Caco-2 (cell line): ENCODE data around the gene PACSIN1. TPM values are rescaled to one million over a fixed set of nuclear protein-coding genes. Genes with fewer than 3 reads are reported as not detected.

Experiments used
- BruUV-seq: library from RNA; stranded (reverse); fragments of 400-500 nt; replicated peaks from 2 replicates; lab custom pipeline; 2021; lab: Mats Ljungman, UMichigan
- CTCF ChIA-PET: fragments of 300-600 bp; sonication (Branson Sonifier 250); formaldehyde crosslinking; loops from one replicate; lab custom pipeline; 2022; ENCODE audit warnings: antibody characterized with exemption; lab: Charles Lee
- POLR2A ChIA-PET: fragments of 300-600 bp; sonication (Branson Sonifier 250); formaldehyde crosslinking; loops from one replicate; lab custom pipeline; 2022; ENCODE audit warnings: antibody characterized with exemption; lab: Charles Lee
- DNase-seq, 2 experiments: peaks; one replicate each; pipeline versions ENCODE4 v3.0.0 to v3.0.0-alpha.2; 2020 to 2022
- H3K27me3 ChIP-seq: replicated peaks from 2 replicates; pipeline ENCODE4 v1.6.0; 2011; ENCODE audit warnings: low read length; ENCODE audit not compliant: control insufficient read depth, insufficient read depth
- H3K36me3 ChIP-seq: 2 replicates; pipeline ENCODE4 v1.5.1; 2011; ENCODE audit warnings: low read length; ENCODE audit not compliant: control insufficient read depth, insufficient read depth
- H3K4me1 ChIP-seq: fragments of 250-450 bp; sonication (Bioruptor Pico); 2 replicates; pipeline ENCODE4 v1.5.1; 2020; ENCODE audit warnings: mild to moderate bottlenecking
- H3K4me3 ChIP-seq: 2 replicates; pipeline ENCODE4 v1.5.1; 2011; ENCODE audit warnings: low read depth, mild to moderate bottlenecking, control low read depth, low read length
- H3K9me3 ChIP-seq: fragments of 250-450 bp; sonication (Bioruptor Pico); 2 replicates; pipeline ENCODE4 v1.5.1; 2020; ENCODE audit warnings: mild to moderate bottlenecking, moderate library complexity
- H3K27ac Mint-ChIP-seq: one replicate; pipeline ENCODE4 v1.8.0; 2022; ENCODE audit warnings: mixed read lengths; ENCODE audit not compliant: unreplicated experiment
- H3K27me3 Mint-ChIP-seq: one replicate; pipeline ENCODE4 v1.8.0; 2022; ENCODE audit warnings: mixed read lengths; ENCODE audit not compliant: insufficient read depth, unreplicated experiment
- H3K36me3 Mint-ChIP-seq: one replicate; pipeline ENCODE4 v1.8.0; 2022; ENCODE audit warnings: mild to moderate bottlenecking, mixed read lengths; ENCODE audit not compliant: insufficient read depth, unreplicated experiment
- H3K4me1 Mint-ChIP-seq: one replicate; pipeline ENCODE4 v1.8.0; 2022; ENCODE audit warnings: low read depth, mixed read lengths; ENCODE audit not compliant: unreplicated experiment
- H3K4me3 Mint-ChIP-seq: one replicate; pipeline ENCODE4 v1.8.0; 2022; ENCODE audit warnings: mild to moderate bottlenecking, moderate library complexity, mixed read lengths; ENCODE audit not compliant: unreplicated experiment
- H3K9me3 Mint-ChIP-seq: one replicate; pipeline ENCODE4 v1.8.0; 2022; ENCODE audit warnings: mixed read lengths; ENCODE audit not compliant: unreplicated experiment
- CTCF ChIP-seq, 2 experiments: fragments of 200-600 bp in 1 of 2; IDR thresholded peaks; 1 replicate in 1 of 2; 2 replicates in 1 of 2; pipeline versions ENCODE4 v1.5.1 to v1.8.0; 2011 to 2022; ENCODE audit warnings: antibody characterized with exemption in 1 of 2, control low read depth in 1 of 2, inconsistent platforms in 1 of 2, low read depth in 1 of 2, low read length in 1 of 2, mild to moderate bottlenecking in 1 of 2, moderate library complexity in 1 of 2; ENCODE audit not compliant: insufficient read depth in 1 of 2, severe bottlenecking in 1 of 2, unreplicated experiment in 1 of 2
- intact Hi-C: fragments of 100-400 bp; cut with micrococcal nuclease; formaldehyde crosslinking; loops from one replicate; pipeline ENCODE4 v1.10.0; 2022; ENCODE audit not compliant: unreplicated experiment
- total RNA-seq: library from RNA; stranded (reverse); gene quantifications from 2 replicates; pipeline ENCODE4 v1.2.3, GENCODE V29; 2022

The PACSIN1 gene
- total RNA-seq, 1 experiment from 2014 or later = 3.7 TPM

- no peak overlapping the region for H3K27ac Mint-ChIP-seq
- no peaks in the 10 kb centered on the region for H3K27me3 ChIP-seq
- no peaks in the 10 kb centered on the region for H3K4me1 ChIP-seq
- H3K36me3 ChIP-seq = no peaks in the 10 kb centered on the region
- ChIA-PET POLR2A (no interaction called here), CTCF (interaction anchor here (0.8 kb wide), 1 partner anchor 101 kb away, joined by 3 read pairs; no protein-coding TSS in a partner anchor)
- no peaks in the 10 kb centered on the region for H3K9me3 Mint-ChIP-seq
- no peaks in the 10 kb centered on the region for H3K36me3 Mint-ChIP-seq
- H3K4me3 ChIP-seq = no peak overlapping the region
- H3K27me3 Mint-ChIP-seq = no peaks in the 10 kb centered on the region
- DNase-seq = no peak
- no peak for TF ChIP-seq CTCF (IDR thresholded peaks at IDR 0.05; ENCODE audit: insufficient read depth in 1 of 2, low read depth in 1 of 2, low read length in 1 of 2, severe bottlenecking in 1 of 2, unreplicated experiment in 1 of 2)
- intact Hi-C loops = no loop called here
- H3K9me3 ChIP-seq = no peaks in the 10 kb centered on the region
- H3K4me3 Mint-ChIP-seq = no peak overlapping the region
- BruUV-seq = no TSS peak
- H3K4me1 Mint-ChIP-seq = no peaks in the 10 kb centered on the region
Observed at GRCh38 chr6:34547701-34548644, 82.1 kb downstream of the PACSIN1 start.

GRCh38 chr6:34549026-34549803 is 83.3 kb downstream of the PACSIN1 start:
- H3K4me3 Mint-ChIP-seq = no peak overlapping the region
- no peaks in the 10 kb centered on the region for H3K4me1 Mint-ChIP-seq
- CTCF ChIA-PET = no interaction called here
- POLR2A ChIA-PET = no interaction called here
- H3K27ac Mint-ChIP-seq = no peak overlapping the region
- intact Hi-C loops = no loop called here
- no peaks in the 10 kb centered on the region for H3K27me3 Mint-ChIP-seq
- H3K36me3 Mint-ChIP-seq = no peaks in the 10 kb centered on the region
- Histone ChIP-seq H3K27me3 (no peaks in the 10 kb centered on the region), H3K36me3 (no peaks in the 10 kb centered on the region), H3K4me1 (no peaks in the 10 kb centered on the region), H3K4me3 (no peak overlapping the region), H3K9me3 (no peaks in the 10 kb centered on the region)
- TF ChIP-seq CTCF (IDR thresholded peaks at IDR 0.05; ENCODE audit: insufficient read depth in 1 of 2, low read depth in 1 of 2, low read length in 1 of 2, severe bottlenecking in 1 of 2, unreplicated experiment in 1 of 2) = no peak
- no peak for DNase-seq
- H3K9me3 Mint-ChIP-seq = no peaks in the 10 kb centered on the region
- no TSS peak for BruUV-seq

GRCh38 chr6:34549804-34550202 is 83.9 kb downstream of the PACSIN1 start:
- no peaks in the 10 kb centered on the region for H3K4me1 ChIP-seq
- no peaks in the 10 kb centered on the region for H3K36me3 ChIP-seq
- Mint-ChIP-seq H3K4me1 (no peaks in the 10 kb centered on the region), H3K27me3 (no peaks in the 10 kb centered on the region), H3K36me3 (no peaks in the 10 kb centered on the region), H3K27ac (no peak overlapping the region), H3K4me3 (no peak overlapping the region), H3K9me3 (no peaks in the 10 kb centered on the region)
- H3K9me3 ChIP-seq = no peaks in the 10 kb centered on the region
- no peak overlapping the region for H3K4me3 ChIP-seq
- ChIA-PET POLR2A (no interaction called here), CTCF (no interaction called here)
- H3K27me3 ChIP-seq = no peaks in the 10 kb centered on the region
- no peak for TF ChIP-seq CTCF (IDR thresholded peaks at IDR 0.05; ENCODE audit: insufficient read depth in 1 of 2, low read depth in 1 of 2, low read length in 1 of 2, severe bottlenecking in 1 of 2, unreplicated experiment in 1 of 2)
- intact Hi-C loops = no loop called here
- BruUV-seq = no TSS peak
- DNase-seq = no peak
